GM12873 (cell line): ENCODE measurements around the gene CARHSP1.
A peak's percentile ranks its signal among the peaks of the same experiment; 100 is the strongest.

Experiments
- TF ChIP-seq, protein P1 (sequence below): IDR thresholded peaks from 2 replicates; pipeline ENCODE4 v1.5.1; 2012; ENCODE audit warnings: low read depth, mild to moderate bottlenecking, moderate library complexity, low read length, control low read depth; ENCODE audit not compliant: insufficient read depth; ENCODE audit errors: missing control alignments

The CARHSP1 gene

DNA sequence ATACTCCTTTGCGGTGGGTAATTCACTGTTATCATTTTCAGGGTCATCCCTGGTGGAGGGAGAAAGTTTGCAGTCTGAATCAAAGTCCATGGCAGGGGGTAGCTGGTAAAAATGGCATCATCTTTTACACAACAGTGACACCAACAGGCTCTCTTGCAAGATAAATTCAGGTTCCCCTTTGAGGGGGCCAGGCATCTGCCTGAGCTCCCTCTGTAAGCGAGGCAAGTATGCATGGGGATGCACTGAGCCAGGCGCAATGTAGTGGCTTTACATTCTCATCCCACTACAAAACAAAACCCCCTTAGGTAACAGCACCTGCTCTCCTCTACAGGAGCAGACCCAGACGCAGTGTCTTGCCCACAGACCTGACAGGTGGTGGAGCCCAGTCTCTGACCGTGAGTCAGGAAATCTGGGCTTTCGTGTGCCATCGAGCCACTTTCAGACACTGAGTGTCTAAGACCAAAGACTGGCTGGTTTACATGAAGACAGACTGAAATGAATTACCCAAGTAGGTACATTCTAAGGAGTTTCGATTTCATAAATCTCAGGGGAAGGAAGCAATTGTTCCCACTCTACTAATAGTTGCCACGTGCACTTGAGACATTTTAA lies 31.0 kb upstream of the CARHSP1 start:
- TF ChIP-seq, protein P1, sequence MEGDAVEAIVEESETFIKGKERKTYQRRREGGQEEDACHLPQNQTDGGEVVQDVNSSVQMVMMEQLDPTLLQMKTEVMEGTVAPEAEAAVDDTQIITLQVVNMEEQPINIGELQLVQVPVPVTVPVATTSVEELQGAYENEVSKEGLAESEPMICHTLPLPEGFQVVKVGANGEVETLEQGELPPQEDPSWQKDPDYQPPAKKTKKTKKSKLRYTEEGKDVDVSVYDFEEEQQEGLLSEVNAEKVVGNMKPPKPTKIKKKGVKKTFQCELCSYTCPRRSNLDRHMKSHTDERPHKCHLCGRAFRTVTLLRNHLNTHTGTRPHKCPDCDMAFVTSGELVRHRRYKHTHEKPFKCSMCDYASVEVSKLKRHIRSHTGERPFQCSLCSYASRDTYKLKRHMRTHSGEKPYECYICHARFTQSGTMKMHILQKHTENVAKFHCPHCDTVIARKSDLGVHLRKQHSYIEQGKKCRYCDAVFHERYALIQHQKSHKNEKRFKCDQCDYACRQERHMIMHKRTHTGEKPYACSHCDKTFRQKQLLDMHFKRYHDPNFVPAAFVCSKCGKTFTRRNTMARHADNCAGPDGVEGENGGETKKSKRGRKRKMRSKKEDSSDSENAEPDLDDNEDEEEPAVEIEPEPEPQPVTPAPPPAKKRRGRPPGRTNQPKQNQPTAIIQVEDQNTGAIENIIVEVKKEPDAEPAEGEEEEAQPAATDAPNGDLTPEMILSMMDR, result no peak

DNA sequence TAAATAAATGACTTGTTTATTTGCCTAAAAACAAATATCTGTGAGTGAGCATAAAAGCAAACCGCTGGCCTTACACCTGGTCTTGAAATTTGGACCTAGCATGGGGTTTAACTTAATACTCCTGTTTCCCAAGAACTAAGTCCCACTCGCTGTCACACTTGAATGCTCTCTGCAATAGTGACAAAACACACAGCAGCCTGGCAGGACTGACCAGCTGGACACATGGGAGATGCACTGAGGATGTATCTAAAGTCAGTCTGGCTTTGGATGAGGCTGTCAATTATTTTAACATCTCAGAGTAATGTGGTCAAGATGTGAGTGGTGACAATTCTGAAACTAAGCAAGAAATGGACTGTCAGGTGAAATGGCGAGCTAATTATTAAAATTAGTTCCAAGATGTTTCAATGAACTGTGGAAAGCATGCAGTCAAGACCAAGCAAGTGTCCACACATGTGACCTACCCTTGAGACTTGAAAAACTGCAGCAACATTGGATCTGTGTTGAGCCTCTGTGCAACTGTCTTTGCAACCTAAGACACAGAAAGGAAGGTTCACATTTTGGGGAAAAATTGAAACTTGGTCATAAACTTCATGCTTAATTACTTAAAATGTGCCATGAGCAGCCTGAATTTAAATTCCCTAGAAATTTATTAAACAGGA lies 30.0 kb upstream of the CARHSP1 start:
- TF ChIP-seq, protein P1, result no peak

DNA sequence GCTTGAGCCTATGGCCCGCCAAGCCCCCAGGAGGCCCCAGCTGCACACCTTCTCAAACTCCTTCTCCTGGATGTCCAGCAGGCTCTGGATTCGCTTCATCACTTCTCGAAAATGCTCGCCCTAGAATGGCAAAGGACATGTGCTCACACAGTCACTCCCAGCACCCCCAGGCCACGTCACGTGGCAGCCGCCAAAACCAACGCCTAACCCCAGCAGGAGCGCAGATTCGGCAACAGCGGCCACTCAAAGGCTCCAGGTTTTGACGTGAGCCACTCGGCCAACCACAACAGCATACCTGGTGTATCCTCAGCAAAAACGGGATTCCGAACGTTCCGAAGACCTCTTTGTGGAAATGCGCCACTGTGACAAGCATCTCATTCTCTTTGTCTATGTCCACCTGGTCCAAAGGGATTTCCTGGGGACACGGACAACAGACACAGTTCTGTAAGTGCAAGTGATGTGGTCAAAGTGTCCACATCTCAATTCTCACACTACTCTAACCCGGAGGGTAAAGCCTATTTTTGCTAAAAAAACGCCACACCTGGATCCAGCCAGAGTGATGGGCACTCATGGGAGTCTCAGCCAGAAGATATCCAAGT lies 26.0 kb upstream of the CARHSP1 start:
- TF ChIP-seq, protein P1, result no peak

DNA sequence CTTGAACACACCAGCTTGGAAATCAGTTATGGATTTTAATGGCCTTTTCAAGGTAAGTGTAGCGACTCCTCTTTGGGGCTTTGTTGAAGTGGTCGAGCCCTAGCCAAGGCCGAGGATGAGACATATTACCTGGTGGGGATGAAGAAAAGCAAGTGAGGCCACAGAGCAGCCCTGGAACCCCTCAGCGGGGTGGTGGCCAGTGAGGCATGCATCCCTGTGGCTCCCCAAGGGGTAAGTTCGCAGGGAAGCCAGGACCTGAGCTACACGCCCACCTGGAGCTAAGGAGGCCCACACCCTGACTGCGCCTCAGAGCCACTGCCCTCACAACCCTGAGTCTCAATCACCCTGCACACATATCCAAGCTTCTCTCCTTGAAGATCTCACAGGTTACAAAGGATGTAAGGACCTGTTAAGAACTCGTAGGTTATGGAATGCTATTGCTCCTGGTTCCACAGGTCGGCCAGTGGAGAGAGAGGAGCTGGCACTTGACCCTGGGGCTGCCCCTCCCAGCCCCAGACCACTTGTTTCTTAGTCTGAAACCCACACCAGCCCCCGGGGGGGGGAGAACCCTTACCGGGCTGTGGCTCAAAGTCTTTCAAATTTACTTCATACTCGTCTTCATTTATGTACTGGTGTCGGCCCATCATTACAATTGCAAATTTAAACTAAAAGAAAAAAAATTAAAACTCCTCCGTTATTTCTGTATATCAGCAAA lies 25.3 kb upstream of the CARHSP1 start:
- TF ChIP-seq, protein P1, result no peak

DNA sequence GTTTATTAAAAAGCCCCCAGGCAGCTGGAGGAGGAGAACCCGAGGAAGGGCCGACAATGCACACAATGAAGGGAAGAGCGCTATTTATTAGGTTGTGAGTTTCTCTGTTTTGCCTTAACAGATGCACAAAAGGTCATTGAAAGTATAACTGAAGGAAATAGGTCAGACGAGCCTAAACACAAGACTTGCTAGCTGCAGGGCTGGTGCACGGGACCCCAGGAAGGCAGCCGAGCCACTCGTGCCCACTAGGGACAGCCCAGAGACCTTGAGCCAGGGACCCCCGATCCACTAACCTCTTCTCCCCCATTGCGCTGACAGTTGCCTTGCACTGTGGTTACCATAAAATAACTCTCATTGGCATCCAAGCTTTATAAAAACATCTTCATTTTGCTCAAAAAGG lies 24.6 kb upstream of the CARHSP1 start:
- TF ChIP-seq, protein P1, result peak; percentile 8

DNA sequence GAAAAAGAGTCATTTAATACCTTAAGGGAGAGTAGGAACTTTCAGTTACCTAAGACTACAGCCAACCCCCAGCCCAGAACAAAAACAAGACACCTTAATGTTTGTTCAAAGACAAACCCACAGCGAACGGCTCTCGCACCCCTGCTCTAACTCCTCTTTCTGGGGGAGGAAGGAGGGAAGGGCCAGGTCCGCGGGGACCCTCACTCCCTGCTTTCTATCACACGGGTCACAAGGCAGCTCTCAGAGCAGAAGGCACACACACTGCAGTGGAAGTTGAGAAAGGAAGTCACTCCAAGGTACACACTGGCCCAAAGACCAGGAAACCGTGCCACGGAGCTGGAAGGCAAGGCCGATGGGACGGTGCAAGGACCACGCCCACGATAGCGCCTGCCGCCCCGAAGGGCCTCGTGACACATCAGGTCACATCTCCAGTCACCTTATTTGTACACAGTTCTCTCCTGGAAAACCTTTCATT lies 23.3 kb upstream of the CARHSP1 start:
- TF ChIP-seq, protein P1, result no peak

DNA sequence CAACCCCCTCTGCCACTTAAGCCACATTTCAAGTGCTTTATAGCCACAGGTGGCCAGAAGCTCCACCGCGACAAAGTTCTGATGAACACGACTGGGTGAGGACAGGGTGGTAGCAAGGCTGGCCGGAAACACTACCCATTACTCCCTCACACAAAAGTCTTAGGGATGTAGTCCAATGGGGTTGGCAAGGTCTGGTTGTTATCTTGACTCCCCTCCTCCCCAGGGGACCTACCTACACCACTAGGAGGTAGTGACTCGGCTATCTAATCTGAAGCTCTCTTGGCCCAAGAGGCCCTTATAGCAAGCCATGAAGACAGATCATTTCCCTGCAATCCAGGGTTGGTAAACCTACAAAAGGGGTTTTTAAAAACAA lies 21.7 kb upstream of the CARHSP1 start:
- TF ChIP-seq, protein P1, result no peak
